GM06990 (cell line): ENCODE data around the gene CELF6.

Experiments
- DNase-seq: peaks from one replicate; pipeline ENCODE4 v3.0.0-alpha.2; 2011; ENCODE audit not compliant: insufficient read length; ENCODE audit errors: extremely low read depth
- H3K27me3 ChIP-seq: replicated peaks from 2 replicates; pipeline ENCODE4 v1.6.0; 2011; ENCODE audit warnings: low read length; ENCODE audit not compliant: control insufficient read depth, insufficient read depth
- H3K36me3 ChIP-seq: 2 replicates; pipeline ENCODE4 v1.5.1; 2011; ENCODE audit warnings: low read length; ENCODE audit not compliant: control insufficient read depth, insufficient read depth
- H3K4me3 ChIP-seq: replicated peaks from 2 replicates; pipeline ENCODE4 v1.5.1; 2011; ENCODE audit warnings: low read depth, mild to moderate bottlenecking, control low read depth, low read length
- CTCF ChIP-seq: IDR thresholded peaks from 2 replicates; pipeline ENCODE4 v1.5.1; 2011; ENCODE audit warnings: low read length, control low read depth, mild to moderate bottlenecking, inconsistent platforms; ENCODE audit not compliant: insufficient read depth, poor library complexity, severe bottlenecking

Gene CELF6

DNA sequence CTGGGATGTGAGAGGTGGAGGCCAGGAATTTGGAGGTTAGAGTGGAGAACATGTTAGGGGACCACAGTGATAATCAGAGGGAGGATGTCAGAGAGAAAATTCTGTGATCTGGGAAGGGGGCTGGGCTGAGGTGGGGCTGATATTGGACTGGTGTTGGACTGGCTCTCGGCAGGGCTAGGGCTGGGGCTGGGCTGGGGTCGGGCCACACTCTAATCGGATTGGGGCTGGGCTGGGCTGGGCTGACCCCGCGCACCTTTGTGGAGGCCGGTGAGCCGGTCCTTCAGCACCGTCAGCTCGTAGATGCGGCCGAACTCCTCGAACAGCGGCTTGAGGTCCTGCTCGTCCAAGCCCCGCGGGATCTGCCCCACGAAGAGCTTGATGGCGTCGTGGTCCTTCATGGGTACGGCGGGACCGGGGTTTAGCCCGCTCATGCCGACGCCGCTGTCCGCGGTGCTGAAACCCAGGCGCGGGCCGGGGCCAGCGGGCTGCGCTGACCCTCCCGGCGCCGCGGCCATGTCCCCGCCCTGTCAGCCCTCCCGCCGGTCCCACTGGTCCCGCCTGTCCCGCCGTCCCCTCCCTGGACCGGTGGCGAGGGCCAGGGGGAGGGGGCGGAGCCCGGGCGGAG lies 485 bp downstream of the CELF6 start:
- peak overlapping the region; percentile 77; the same call in 1 of the 2 replicates for H3K4me3 ChIP-seq
- DNase-seq, result peak; percentile 50
- H3K27me3 ChIP-seq, result no peaks in the 10 kb centered on the region
- no peak for TF ChIP-seq CTCF
- H3K36me3 ChIP-seq, result no peaks in the 10 kb centered on the region

DNA sequence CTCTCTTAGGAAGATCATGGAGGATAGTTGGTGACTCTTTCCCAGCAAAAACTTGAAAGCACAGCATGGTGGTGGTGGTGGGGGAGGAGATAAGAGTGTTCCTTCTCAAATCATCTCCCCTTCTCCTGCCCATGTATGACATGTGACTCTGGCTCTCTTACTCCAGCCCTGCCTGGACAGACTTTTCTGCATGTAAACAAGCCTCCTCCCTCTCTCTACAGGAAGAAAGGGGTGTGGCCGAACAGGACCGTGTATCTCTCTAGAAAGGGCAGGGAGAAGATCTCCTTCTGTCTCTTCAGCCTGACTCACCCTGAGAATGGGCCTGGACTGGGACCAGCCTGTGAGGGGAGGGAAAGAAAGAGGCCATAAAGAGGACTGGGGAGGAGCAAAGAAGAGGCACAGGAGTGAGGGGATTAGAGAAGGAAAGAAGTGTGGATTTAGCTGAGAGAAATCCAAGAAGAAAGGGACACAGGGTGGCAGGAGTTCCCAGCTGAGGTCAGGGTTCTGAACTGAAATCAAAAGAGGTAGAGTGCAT lies 1.5 kb downstream of the CELF6 start:
- DNase-seq, result no peak
- no peak overlapping the region for H3K4me3 ChIP-seq
- TF ChIP-seq CTCF, result no peak
- no peaks in the 10 kb centered on the region for H3K36me3 ChIP-seq
- H3K27me3 ChIP-seq, result no peaks in the 10 kb centered on the region

DNA sequence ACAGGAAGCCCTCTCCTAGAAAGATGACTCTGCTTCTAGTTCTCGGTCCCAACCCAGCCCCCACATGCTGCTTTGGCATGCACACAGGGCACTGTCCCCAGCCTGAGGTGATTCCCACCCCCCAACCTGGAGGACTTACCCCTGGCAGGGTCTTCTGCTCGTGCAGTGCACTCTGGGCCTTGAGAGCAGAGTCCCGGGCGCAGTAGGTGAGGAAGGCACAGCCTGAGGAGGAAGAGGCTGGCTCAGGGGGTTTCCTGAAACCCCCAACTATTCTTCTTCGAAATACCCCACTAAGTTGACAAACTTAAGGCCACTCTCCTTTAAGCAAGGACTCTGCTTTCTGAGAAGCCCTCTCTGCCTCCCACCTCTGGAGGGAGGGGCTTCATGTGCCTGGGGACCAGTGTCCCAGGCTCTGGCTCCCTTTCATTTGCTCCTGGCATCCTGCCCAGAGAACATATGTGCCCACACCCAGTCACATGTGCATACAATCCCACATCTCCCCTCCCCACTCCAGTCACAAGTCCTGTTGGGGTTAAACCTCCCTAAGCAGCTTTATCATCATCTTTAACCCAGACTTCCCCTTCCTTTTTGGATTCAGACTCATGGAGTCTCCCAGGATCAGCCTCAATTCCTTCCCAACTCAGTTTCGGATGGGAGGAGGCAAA lies 4.1 kb downstream of the CELF6 start:
- no peak overlapping the region for H3K4me3 ChIP-seq
- no peak for DNase-seq
- TF ChIP-seq CTCF, result no peak
- H3K27me3 ChIP-seq, result no peaks in the 10 kb centered on the region
- H3K36me3 ChIP-seq, result no peaks in the 10 kb centered on the region

- Histone ChIP-seq H3K4me3 (no peak overlapping the region), H3K27me3 (no peaks in the 10 kb centered on the region), H3K36me3 (no peaks in the 10 kb centered on the region)
- no peak for TF ChIP-seq CTCF
- no peak for DNase-seq
These were observed 6.1 kb downstream of the CELF6 start for GRCh38 chr15:72313881-72314280.

- DNase-seq, result no peak
- Histone ChIP-seq H3K27me3 (no peaks in the 10 kb centered on the region), H3K36me3 (no peaks in the 10 kb centered on the region), H3K4me3 (no peak overlapping the region)
- no peak for TF ChIP-seq CTCF
These were observed 6.5 kb downstream of the CELF6 start for GRCh38 chr15:72313448-72313840.
